Measurements from ENCODE around the gene NUS1. TPM values are rescaled to one million over a fixed set of nuclear protein-coding genes. Genes with fewer than 3 reads are reported as not detected.
"Not testable (repeated sequence)": the region's sequence is repeated elsewhere in the genome, so short reads cannot be mapped to it uniquely, and the experiment has no call there.

The NUS1 gene
- total and polyA plus RNA-seq, 12 donors = 10.2 to 18.9 (median 13.3) TPM

- H3K36me3 ChIP-seq = no peaks in the 10 kb centered on the region
- intact Hi-C loops (cut with DNase I) = no loop called here
- H3K27ac ChIP-seq = no peak overlapping the region
- no peak for TF ChIP-seq CTCF (IDR thresholded peaks at IDR 0.05)
- no peaks in the 10 kb centered on the region for H3K27me3 ChIP-seq
- no peak overlapping the region for H3K4me3 ChIP-seq
- WGBS, 2 donors = 88 to 89% methylated on average over 1 of the region's 1 CpG
- no peak for DNase-seq
- H3K9me3 ChIP-seq = no peaks in the 10 kb centered on the region
- H3K4me1 ChIP-seq = peaks cover 0 to 51% (median 36%) of the 10 kb centered on the region in 9 donors
- ATAC-seq = no peak
These were observed 11.9 kb downstream of the NUS1 start for GRCh38 chr6:117687021-117687648.

GRCh38 chr6:117689584-117689983 is 14.3 kb downstream of the NUS1 start:
- H3K27ac ChIP-seq; intact Hi-C loops (cut with DNase I); H3K27me3 ChIP-seq; ATAC-seq; H3K4me3 ChIP-seq; H3K9me3 ChIP-seq; DNase-seq: not testable (repeated sequence)
- peaks cover 0 to 32% (median 22%) of the 10 kb centered on the region in 9 donors for H3K4me1 ChIP-seq
- WGBS, 2 donors = 97 to 98% methylated on average over 4 of the region's 4 CpGs
- H3K36me3 ChIP-seq = peaks cover 0 to 23% (median 12%) of the 10 kb centered on the region in 9 donors

- no peaks in the 10 kb centered on the region for H3K27me3 ChIP-seq
- H3K36me3 ChIP-seq = peaks cover 0 to 62% (median 12%) of the 10 kb centered on the region in 9 donors
- 67 to 68% methylated on average over 3 of the region's 3 CpGs for WGBS, 2 donors
- H3K27ac ChIP-seq = no peak overlapping the region
- no peak for TF ChIP-seq CTCF (IDR thresholded peaks at IDR 0.05)
- no peaks in the 10 kb centered on the region for H3K9me3 ChIP-seq
- peaks cover 0 to 7% (median 0%) of the 10 kb centered on the region in 9 donors for H3K4me1 ChIP-seq
- ATAC-seq (no peak), DNase-seq (no peak)
- intact Hi-C loops (cut with DNase I) = no loop called here
- H3K4me3 ChIP-seq = no peak overlapping the region
These were observed 31.2 kb downstream of the NUS1 start for GRCh38 chr6:117706504-117706903.

GRCh38 chr6:117706936-117707509 is 31.8 kb downstream of the NUS1 start:
- whole genome bisulfite sequencing, 2 donors = 87 to 91% methylated on average over 6 of the region's 7 CpGs
- intact Hi-C loops (cut with DNase I); ATAC-seq; H3K9me3 ChIP-seq; H3K27ac ChIP-seq; H3K27me3 ChIP-seq; H3K4me3 ChIP-seq; DNase-seq; H3K4me1 ChIP-seq: not testable (repeated sequence)
- peaks cover 0 to 62% (median 12%) of the 10 kb centered on the region in 9 donors for H3K36me3 ChIP-seq

GRCh38 chr6:117711369-117711768 is 36.1 kb downstream of the NUS1 start:
- Histone ChIP-seq H3K36me3 (peaks cover 0 to 19% (median 4%) of the 10 kb centered on the region in 9 donors), H3K9me3 (peaks cover 0 to 4% (median 0%) of the 10 kb centered on the region in 11 donors), H3K27ac (no peak overlapping the region), H3K4me1 (peaks cover 0 to 6% (median 0%) of the 10 kb centered on the region in 9 donors), H3K4me3 (no peak overlapping the region), H3K27me3 (no peaks in the 10 kb centered on the region)
- peak in 1 of 9 donors; percentile 3 for TF ChIP-seq CTCF (IDR thresholded peaks at IDR 0.05)
- DNase-seq = no peak
- ATAC-seq = no peak
- intact Hi-C loops (cut with DNase I) = no loop called here

All from heart right ventricle (tissue), 16 donors.